K562 (cell line): Measurements from ENCODE around the gene ZNF668. TPM values are rescaled to one million over a fixed set of nuclear protein-coding genes. Genes with fewer than 3 reads are reported as not detected.
A peak's percentile ranks its signal among the peaks of the same experiment; 100 is the strongest.

Source experiments
- GTF2A2 ChIP-seq: IDR thresholded peaks from 2 replicates; pipeline ENCODE4 v1.6.1; 2016; ENCODE audit warnings: mild to moderate bottlenecking, missing genetic modification characterization, missing compliant biosample characterization
- ZBTB1 ChIP-seq: sonication (generic); formaldehyde crosslinking; IDR thresholded peaks from 2 replicates; pipeline ENCODE4 v1.8.1; 2023; ENCODE audit warnings: missing genetic modification reagents, low read depth, mild to moderate bottlenecking, borderline replicate concordance
- ZNF174 ChIP-seq: fragments of 250-450 bp; sonication (Bioruptor Pico); IDR thresholded peaks from 2 replicates; pipeline ENCODE4 v1.4.0; 2020; ENCODE audit warnings: mild to moderate bottlenecking
- ZNF444 ChIP-seq: fragments of 250-450 bp; sonication (Bioruptor Pico); IDR thresholded peaks from 2 replicates; pipeline ENCODE4 v1.4.0; 2020; ENCODE audit warnings: mild to moderate bottlenecking, moderate library complexity
- ZNF551 ChIP-seq: fragments of 250-450 bp; sonication (Bioruptor Pico); IDR thresholded peaks from 2 replicates; pipeline ENCODE4 v1.5.0; 2021; ENCODE audit warnings: mild to moderate bottlenecking, moderate library complexity
- ZNF57 ChIP-seq: fragments of 450-650 bp; formaldehyde crosslinking; IDR thresholded peaks from 2 replicates; pipeline ENCODE4 v1.4.0; 2020; ENCODE audit warnings: mild to moderate bottlenecking, moderate library complexity
- polyA plus RNA-seq, 8 experiments: library from polyadenylated mRNA; depleted of rRNA in 4 of 8; stranded (reverse) in 5 of 8; unstranded in 3 of 8; fragments of >200 nt; fragmentation: Nextera tagmentation in 2 of 8; fragmentation: Illumina TruSeq in 1 of 8; extraction: Ambion mirVana in 2 of 8; extraction: Trizol in 1 of 8; gene quantifications; 2 replicates each; pipeline versions ENCODE4 v1.2.1 to v1.2.3, GENCODE V29; 2011 to 2014; ENCODE audit warnings: inconsistent platforms in 1 of 8, missing spikeins in 1 of 8
- total RNA-seq, 7 experiments: library from RNA; depleted of rRNA in 6 of 7; stranded (reverse); fragments of >200 nt in 6 of 7; fragmentation: Illumina TruSeq in 2 of 7; extraction: Trizol in 2 of 7; gene quantifications; 2 replicates each; pipeline versions ENCODE4 v1.2.1 to v1.2.3, GENCODE V29; 2011 to 2021; ENCODE audit warnings: low replicate concordance in 1 of 7
- TF ChIP-seq, protein P1 (sequence below): fragments of 150-350 bp; conservative IDR thresholded peaks from 2 replicates; pipeline ENCODE4 v1.6.1; 2014; ENCODE audit warnings: low read length
- TF ChIP-seq, protein P2 (sequence below), 2 experiments: fragments of 450-650 bp in 1 of 2; IDR thresholded peaks; 2 replicates each; pipeline ENCODE4 v1.6.1; 2011 to 2017; ENCODE audit warnings: low read depth in 2 of 2, antibody characterized with exemption in 1 of 2, borderline replicate concordance in 1 of 2, low read length in 1 of 2, mild to moderate bottlenecking in 1 of 2, mixed read lengths in 1 of 2; ENCODE audit not compliant: control insufficient read depth in 1 of 2
- TF ChIP-seq, protein P3 (sequence below): sonication (generic); formaldehyde crosslinking; IDR thresholded peaks from 2 replicates; pipeline ENCODE4 v1.8.1; 2023; ENCODE audit warnings: mild to moderate bottlenecking, missing genetic modification reagents, moderate library complexity
- TF ChIP-seq, protein P4 (sequence below): fragments of 250-450 bp; sonication (Bioruptor Pico); IDR thresholded peaks from 2 replicates; pipeline ENCODE4 v1.4.0; 2020

The ZNF668 gene
- total and polyA plus RNA-seq, 9 of the 15 experiments (the other 6 are each of a cell fraction or from before 2014, with no cell fraction given): 0.04 to 15.3 (median 3.8) TPM; not detected in 1

DNA sequence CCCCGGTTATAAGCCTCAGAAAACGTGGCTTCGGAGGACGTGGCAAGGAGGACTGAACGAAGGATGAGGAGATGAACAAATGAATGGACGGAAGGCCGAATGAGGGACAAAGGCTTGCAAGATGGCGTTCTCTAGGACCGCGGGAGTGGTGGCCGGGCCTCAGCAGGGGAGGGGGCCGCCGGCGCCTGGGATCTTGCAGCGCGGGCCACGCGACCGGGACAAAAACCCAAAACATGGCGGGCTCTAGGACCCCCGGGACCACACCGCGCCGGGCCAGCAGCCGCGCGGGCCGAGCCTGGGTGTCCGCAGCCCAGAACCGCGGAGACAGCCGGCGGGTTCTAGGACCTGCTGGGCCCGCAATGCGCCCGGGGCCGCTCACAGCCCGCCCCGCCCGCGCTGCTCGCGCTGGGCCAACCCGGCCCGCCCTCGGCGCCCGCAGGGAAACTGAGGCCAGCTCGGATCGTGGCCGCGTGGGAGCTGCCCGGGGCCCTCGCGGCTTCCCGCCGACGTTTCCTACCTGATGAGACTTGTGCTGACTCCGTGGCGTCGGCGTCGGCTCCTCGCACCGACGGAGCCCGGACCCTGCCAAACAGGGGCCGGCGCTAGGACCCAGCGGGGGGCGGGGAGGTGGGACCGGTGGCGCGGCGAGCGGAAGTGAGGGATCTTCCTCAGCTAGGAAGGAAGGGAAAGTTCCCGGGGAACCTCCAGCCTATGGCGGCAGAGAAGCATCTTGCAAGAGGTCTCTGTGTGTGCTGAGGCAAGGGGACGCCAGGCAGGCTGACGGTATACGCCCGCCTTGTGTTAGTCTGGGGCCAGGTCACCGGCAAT lies 684 bp downstream of the ZNF668 start (continued):
- TF ChIP-seq, protein P1, sequence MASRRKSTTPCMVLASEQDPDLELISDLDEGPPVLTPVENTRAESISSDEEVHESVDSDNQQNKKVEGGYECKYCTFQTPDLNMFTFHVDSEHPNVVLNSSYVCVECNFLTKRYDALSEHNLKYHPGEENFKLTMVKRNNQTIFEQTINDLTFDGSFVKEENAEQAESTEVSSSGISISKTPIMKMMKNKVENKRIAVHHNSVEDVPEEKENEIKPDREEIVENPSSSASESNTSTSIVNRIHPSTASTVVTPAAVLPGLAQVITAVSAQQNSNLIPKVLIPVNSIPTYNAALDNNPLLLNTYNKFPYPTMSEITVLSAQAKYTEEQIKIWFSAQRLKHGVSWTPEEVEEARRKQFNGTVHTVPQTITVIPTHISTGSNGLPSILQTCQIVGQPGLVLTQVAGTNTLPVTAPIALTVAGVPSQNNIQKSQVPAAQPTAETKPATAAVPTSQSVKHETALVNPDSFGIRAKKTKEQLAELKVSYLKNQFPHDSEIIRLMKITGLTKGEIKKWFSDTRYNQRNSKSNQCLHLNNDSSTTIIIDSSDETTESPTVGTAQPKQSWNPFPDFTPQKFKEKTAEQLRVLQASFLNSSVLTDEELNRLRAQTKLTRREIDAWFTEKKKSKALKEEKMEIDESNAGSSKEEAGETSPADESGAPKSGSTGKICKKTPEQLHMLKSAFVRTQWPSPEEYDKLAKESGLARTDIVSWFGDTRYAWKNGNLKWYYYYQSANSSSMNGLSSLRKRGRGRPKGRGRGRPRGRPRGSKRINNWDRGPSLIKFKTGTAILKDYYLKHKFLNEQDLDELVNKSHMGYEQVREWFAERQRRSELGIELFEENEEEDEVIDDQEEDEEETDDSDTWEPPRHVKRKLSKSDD: 0 out of 2 replicates have a peak, but pooled peaks have one; percentile 18
- peak; percentile 53; the same call in 1 of the 2 replicates for TF ChIP-seq ZNF57
- TF ChIP-seq GTF2A2: peak; percentile 65; the same call in 1 of the 2 replicates
- TF ChIP-seq, protein P2, sequence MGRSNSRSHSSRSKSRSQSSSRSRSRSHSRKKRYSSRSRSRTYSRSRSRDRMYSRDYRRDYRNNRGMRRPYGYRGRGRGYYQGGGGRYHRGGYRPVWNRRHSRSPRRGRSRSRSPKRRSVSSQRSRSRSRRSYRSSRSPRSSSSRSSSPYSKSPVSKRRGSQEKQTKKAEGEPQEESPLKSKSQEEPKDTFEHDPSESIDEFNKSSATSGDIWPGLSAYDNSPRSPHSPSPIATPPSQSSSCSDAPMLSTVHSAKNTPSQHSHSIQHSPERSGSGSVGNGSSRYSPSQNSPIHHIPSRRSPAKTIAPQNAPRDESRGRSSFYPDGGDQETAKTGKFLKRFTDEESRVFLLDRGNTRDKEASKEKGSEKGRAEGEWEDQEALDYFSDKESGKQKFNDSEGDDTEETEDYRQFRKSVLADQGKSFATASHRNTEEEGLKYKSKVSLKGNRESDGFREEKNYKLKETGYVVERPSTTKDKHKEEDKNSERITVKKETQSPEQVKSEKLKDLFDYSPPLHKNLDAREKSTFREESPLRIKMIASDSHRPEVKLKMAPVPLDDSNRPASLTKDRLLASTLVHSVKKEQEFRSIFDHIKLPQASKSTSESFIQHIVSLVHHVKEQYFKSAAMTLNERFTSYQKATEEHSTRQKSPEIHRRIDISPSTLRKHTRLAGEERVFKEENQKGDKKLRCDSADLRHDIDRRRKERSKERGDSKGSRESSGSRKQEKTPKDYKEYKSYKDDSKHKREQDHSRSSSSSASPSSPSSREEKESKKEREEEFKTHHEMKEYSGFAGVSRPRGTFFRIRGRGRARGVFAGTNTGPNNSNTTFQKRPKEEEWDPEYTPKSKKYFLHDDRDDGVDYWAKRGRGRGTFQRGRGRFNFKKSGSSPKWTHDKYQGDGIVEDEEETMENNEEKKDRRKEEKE (IDR thresholded peaks at IDR 0.05; ENCODE audit: borderline replicate concordance in 1 of 2, control insufficient read depth in 1 of 2, low read depth in 2 of 2, low read length in 1 of 2): no peak
- TF ChIP-seq, protein P3, sequence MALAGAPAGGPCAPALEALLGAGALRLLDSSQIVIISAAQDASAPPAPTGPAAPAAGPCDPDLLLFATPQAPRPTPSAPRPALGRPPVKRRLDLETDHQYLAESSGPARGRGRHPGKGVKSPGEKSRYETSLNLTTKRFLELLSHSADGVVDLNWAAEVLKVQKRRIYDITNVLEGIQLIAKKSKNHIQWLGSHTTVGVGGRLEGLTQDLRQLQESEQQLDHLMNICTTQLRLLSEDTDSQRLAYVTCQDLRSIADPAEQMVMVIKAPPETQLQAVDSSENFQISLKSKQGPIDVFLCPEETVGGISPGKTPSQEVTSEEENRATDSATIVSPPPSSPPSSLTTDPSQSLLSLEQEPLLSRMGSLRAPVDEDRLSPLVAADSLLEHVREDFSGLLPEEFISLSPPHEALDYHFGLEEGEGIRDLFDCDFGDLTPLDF (CRISPR knock-in tag): no peak
- TF ChIP-seq ZNF174 (CRISPR knock-in tag): no peak
- TF ChIP-seq, protein P4, sequence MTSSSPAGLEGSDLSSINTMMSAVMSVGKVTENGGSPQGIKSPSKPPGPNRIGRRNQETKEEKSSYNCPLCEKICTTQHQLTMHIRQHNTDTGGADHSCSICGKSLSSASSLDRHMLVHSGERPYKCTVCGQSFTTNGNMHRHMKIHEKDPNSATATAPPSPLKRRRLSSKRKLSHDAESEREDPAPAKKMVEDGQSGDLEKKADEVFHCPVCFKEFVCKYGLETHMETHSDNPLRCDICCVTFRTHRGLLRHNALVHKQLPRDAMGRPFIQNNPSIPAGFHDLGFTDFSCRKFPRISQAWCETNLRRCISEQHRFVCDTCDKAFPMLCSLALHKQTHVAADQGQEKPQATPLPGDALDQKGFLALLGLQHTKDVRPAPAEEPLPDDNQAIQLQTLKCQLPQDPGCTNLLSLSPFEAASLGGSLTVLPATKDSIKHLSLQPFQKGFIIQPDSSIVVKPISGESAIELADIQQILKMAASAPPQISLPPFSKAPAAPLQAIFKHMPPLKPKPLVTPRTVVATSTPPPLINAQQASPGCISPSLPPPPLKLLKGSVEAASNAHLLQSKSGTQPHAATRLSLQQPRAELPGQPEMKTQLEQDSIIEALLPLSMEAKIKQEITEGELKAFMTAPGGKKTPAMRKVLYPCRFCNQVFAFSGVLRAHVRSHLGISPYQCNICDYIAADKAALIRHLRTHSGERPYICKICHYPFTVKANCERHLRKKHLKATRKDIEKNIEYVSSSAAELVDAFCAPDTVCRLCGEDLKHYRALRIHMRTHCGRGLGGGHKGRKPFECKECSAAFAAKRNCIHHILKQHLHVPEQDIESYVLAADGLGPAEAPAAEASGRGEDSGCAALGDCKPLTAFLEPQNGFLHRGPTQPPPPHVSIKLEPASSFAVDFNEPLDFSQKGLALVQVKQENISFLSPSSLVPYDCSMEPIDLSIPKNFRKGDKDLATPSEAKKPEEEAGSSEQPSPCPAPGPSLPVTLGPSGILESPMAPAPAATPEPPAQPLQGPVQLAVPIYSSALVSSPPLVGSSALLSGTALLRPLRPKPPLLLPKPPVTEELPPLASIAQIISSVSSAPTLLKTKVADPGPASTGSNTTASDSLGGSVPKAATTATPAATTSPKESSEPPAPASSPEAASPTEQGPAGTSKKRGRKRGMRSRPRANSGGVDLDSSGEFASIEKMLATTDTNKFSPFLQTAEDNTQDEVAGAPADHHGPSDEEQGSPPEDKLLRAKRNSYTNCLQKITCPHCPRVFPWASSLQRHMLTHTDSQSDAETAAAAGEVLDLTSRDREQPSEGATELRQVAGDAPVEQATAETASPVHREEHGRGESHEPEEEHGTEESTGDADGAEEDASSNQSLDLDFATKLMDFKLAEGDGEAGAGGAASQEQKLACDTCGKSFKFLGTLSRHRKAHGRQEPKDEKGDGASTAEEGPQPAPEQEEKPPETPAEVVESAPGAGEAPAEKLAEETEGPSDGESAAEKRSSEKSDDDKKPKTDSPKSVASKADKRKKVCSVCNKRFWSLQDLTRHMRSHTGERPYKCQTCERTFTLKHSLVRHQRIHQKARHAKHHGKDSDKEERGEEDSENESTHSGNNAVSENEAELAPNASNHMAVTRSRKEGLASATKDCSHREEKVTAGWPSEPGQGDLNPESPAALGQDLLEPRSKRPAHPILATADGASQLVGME (CRISPR knock-in tag): peak; percentile 65; the same call in 1 of the 2 replicates
- no peak for TF ChIP-seq ZNF444 (CRISPR knock-in tag)
- no peak for TF ChIP-seq ZNF551 (CRISPR knock-in tag)
- TF ChIP-seq ZBTB1: 0 out of 2 replicates have a peak, but pooled peaks have one; percentile 11
